GM19193 (cell line): ENCODE data around the gene KCNQ2.

Experiments used
- POLR2A ChIP-seq: IDR thresholded peaks from 4 replicates; pipeline ENCODE4 v1.6.1; 2011; ENCODE audit not compliant: insufficient read depth, insufficient read length; ENCODE audit errors: extremely low read depth

Gene KCNQ2

GRCh38 chr20:63407928-63408683, 64.3 kb downstream of the KCNQ2 start:
- no peak for TF ChIP-seq POLR2A

- TF ChIP-seq POLR2A: no peak
These were observed 65.7 kb downstream of the KCNQ2 start for GRCh38 chr20:63406617-63407245.

DNA sequence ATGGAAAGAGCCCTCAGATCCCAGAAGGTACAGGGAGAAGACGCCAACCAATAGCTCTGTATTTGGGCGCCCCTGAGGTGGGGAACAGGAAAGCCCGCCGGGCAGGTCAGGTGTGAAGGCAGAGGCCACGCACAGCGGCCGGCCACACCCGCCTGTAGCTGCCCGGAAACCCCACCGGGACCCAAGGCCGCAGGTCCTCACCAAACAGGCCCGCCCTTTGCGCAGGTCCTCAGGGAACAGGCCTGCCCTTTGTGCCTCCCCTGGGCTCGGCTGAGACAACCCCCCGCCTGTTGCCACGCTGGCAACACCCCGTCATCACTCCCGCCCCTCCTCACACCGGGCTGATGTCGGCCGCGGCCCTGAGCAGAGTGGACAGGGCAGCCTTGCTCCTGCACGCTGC, 66.4 kb downstream of the KCNQ2 start:
- TF ChIP-seq POLR2A: no peak

DNA sequence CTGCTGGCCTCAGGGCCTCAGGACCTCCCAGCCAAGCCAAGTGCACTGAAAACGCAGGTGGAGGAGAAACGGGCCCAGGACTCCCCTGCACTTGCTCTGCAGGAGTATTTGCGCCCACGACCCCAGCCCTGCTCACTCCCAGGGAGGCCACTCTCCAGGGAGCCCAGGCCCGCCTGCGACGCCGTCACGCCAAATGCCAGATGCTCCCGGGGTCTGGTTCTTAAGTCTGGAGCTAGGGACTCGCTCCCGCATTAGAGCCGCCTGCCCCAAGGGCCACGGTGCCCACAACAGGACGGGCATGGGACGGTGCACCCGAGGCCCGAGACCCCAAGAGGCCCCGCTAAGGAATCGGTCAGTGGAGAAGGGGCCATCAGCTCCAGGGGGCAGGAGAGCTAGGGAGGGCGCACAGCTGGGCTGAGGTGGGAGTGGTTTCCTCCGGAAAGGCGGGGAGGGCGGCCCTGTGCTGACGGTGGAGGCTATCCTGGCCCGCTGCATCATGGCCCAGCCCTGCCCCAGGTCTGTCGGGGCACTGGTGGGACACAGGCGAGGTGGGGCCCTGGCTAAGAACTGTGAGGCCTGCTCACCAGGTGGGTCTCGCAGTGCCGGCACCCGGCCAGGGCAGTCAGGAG, 67.2 kb downstream of the KCNQ2 start:
- no peak for TF ChIP-seq POLR2A

- TF ChIP-seq POLR2A: no peak
These were observed 68.0 kb downstream of the KCNQ2 start for GRCh38 chr20:63404129-63405085.

- no peak for TF ChIP-seq POLR2A
These were observed 68.9 kb downstream of the KCNQ2 start for GRCh38 chr20:63403403-63404105.

GRCh38 chr20:63402860-63403220, 69.6 kb downstream of the KCNQ2 start:
- no peak for TF ChIP-seq POLR2A

GRCh38 chr20:63402181-63402859, 70.1 kb downstream of the KCNQ2 start:
- TF ChIP-seq POLR2A: no peak

- no peak for TF ChIP-seq POLR2A
These were observed 70.9 kb downstream of the KCNQ2 start for GRCh38 chr20:63401384-63402110.

DNA sequence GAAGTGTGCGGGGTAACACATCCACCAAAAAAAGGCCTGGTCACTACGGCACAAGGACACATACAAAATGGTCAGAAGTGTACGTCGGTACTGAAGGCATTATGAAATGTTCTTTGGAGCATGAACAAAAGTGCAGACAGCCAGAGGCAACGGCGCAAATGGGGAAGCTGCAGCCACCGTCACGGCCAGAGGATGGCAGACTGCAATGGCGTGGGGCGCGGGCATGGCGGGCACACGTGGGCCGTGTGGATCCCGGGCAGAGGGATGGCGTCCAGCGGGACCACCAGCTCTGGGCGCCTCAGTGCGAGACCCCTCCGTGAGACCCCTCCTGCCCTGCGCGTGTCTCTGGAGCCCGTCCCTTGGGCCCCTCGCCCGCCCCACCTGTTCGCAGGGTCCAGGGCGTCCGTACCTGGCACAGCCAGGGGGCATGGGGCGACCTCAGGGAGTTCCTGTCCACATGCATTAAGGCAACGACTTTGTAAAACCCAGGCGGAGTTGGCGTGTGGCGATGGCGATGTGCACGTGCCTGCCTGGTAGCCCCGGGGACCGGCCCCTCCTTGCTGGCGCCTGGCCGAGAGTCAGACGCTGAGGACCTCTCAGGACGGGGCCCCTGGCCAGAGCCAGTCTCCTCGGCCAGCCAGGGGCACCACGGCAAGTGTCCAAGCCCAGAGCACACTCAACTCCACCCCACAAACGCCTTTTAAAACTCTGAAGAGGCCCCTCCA, 71.8 kb downstream of the KCNQ2 start:
- no peak for TF ChIP-seq POLR2A

- no peak for TF ChIP-seq POLR2A
These were observed 72.7 kb downstream of the KCNQ2 start for GRCh38 chr20:63399596-63400375.
